Measurements from ENCODE around the gene TTLL13. TPM values are rescaled to one million over a fixed set of nuclear protein-coding genes. Genes with fewer than 3 reads are reported as not detected.

Gene TTLL13
- total and polyA plus RNA-seq, 2 of the 8 experiments (the other 6 are each of a cell fraction or from before 2014, with no cell fraction given), result 0.03 TPM; not detected in 1

- Histone ChIP-seq H3K23ac (ENCODE audit: insufficient read length) (no peak within 1 kb of the TSS), H3K79me2 (ENCODE audit: control insufficient read depth in 1 of 2, insufficient read depth in 2 of 2, low read length in 2 of 2) (no peaks in the 10 kb centered on the region), H3K4me1 (replicated peaks in 1 of 4; ENCODE audit: control insufficient read depth in 3 of 4, insufficient read depth in 4 of 4, low read length in 3 of 4) (peaks cover 0 to 6% (median under 1%) of the 10 kb centered on the region in 4 experiments; a peak in 4 of 7 replicates), H3K4me3 (ENCODE audit: extremely low read depth in 1 of 4, insufficient read depth in 2 of 4, low read depth in 3 of 4, low read length in 4 of 4) (peak within 1 kb of the TSS; percentile 57 to 76 (median 73)), H3K14ac (ENCODE audit: insufficient read length) (no peak within 1 kb of the TSS), H4K91ac (replicated peaks; ENCODE audit: insufficient read length, low read length) (no peak within 1 kb of the TSS), H2BK5ac (ENCODE audit: low read depth, low read length) (no peak within 1 kb of the TSS), H3K27me3 (replicated peaks in 1 of 4; ENCODE audit: control insufficient read depth in 3 of 4, extremely low read depth in 1 of 4, insufficient read depth in 3 of 4, low read length in 3 of 4) (no peaks in the 10 kb centered on the region), H3K4me2 (ENCODE audit: insufficient read depth in 1 of 2, low read depth in 2 of 2, low read length in 2 of 2) (peak within 1 kb of the TSS; percentile 57 to 86), H3K4ac (replicated peaks; ENCODE audit: insufficient read length, low read depth, low read length) (peak within 1 kb of the TSS; percentile 28), H3K79me1 (ENCODE audit: low read depth, low read length) (peaks cover 6% of the 10 kb centered on the region), H4K5ac (ENCODE audit: insufficient read length, low read depth, low read length) (no peak within 1 kb of the TSS), H2BK120ac (replicated peaks; ENCODE audit: low read depth, low read length) (no peak within 1 kb of the TSS), H3K9ac (replicated peaks in 1 of 4; ENCODE audit: extremely low read depth in 1 of 4, low read depth in 3 of 4, low read length in 3 of 4) (peak within 1 kb of the TSS; percentile 35 to 59 (median 50)), H3K27ac (ENCODE audit: low read depth, low read length) (no peak within 1 kb of the TSS), H2BK15ac (ENCODE audit: low read length) (no peak within 1 kb of the TSS), H3K9me3 (ENCODE audit: insufficient read depth in 2 of 2, low read depth in 1 of 2, low read length in 1 of 2) (no peaks in the 10 kb centered on the region), H3K36me3 (ENCODE audit: control insufficient read depth in 2 of 4, insufficient read depth in 4 of 4, low read length in 3 of 4) (peaks cover 0 to 3% (median 0%) of the 10 kb centered on the region in 4 experiments; a peak in 4 of 8 replicates), H3K23me2 (ENCODE audit: low read depth, low read length) (peaks cover 5% of the 10 kb centered on the region), H2AFZ (ENCODE audit: low read length) (no peak within 1 kb of the TSS; the same call in 1 of the 2 replicates), H3K18ac (ENCODE audit: extremely low read depth, low read length) (no peak within 1 kb of the TSS), H2BK12ac (ENCODE audit: low read depth, low read length) (no peak within 1 kb of the TSS), H2BK20ac (ENCODE audit: low read length) (no peak within 1 kb of the TSS), H3K56ac (replicated peaks; ENCODE audit: insufficient read length, low read depth, low read length) (no peak within 1 kb of the TSS), H4K20me1 (replicated peaks in 1 of 2; ENCODE audit: control insufficient read depth in 1 of 2, insufficient read depth in 2 of 2, low read length in 2 of 2) (peaks cover 0 to 1% of the 10 kb centered on the region in 2 experiments), H4K8ac (ENCODE audit: extremely low read depth, insufficient read depth, low read length) (peak within 1 kb of the TSS; percentile 88; the same call in 1 of the 2 replicates), H2AK5ac (ENCODE audit: low read depth, low read length) (no peak within 1 kb of the TSS)
- 36% methylated on average over 22 of the region's 49 CpGs; no CpG with 5 or more reads in 1 of the 2 experiments for WGBS, 2 experiments (ENCODE audit: extremely low coverage in 1 of 2, insufficient coverage in 1 of 2, insufficient read length in 1 of 2, insufficient replicate concordance in 2 of 2, low coverage in 1 of 2, low lambda C conversion rate in 2 of 2, missing lambda C conversion rate in 1 of 2)
- POLR2A ChIA-PET (ENCODE audit: partially characterized antibody), result interaction anchor here (0.8 to 2.3 kb wide), 7 partner anchors 15 to 57 kb away, joined by 3 to 12 read pairs (median 4); partner anchors contain the start of genes SEMA4B and TTLL13
- CTCF ChIA-PET (ENCODE audit: partially characterized antibody), result interaction anchor here (0.5 to 4.6 kb wide), 18 partner anchors 12 to 473 kb away, joined by 3 to 47 read pairs (median 5); partner anchors contain the start of genes NGRN and TTLL13
- FAIRE-seq (no peak), DNase-seq (ENCODE audit: low read depth in 1 of 2, low spot score in 2 of 2) (no peak)
- peak; percentile 73 for TF ChIP-seq BACH1 (IDR thresholded peaks at IDR 0.05; ENCODE audit: low read length)
- TF ChIP-seq CEBPB (IDR thresholded peaks at IDR 0.05; ENCODE audit: low read depth, low read length), result peak; percentile 23; the same call in 1 of the 2 replicates
- TF ChIP-seq TAF1 (IDR thresholded peaks at IDR 0.05; ENCODE audit: low read depth, low read length), result 0 out of 2 replicates have a peak, but pooled peaks have one; percentile 1
- TF ChIP-seq TCF12 (IDR thresholded peaks at IDR 0.05; ENCODE audit: low read depth, low read length), result no peak
- TF ChIP-seq NRF1 (IDR thresholded peaks at IDR 0.05; ENCODE audit: low read depth, low read length), result peak; percentile 41
- TF ChIP-seq SP1 (IDR thresholded peaks at IDR 0.05; ENCODE audit: low read depth, low read length), result peak; percentile 61; the same call in 1 of the 2 replicates
- peak; percentile 37 for TF ChIP-seq PHF8 (conservative IDR thresholded peaks at IDR 0.05; ENCODE audit: low read depth, low read length)
- no peak for TF ChIP-seq SAP30 (IDR thresholded peaks at IDR 0.05; ENCODE audit: insufficient read depth, insufficient replicate concordance, low read length)
These were observed 15.0 kb upstream of the TTLL13 start, which contains the start of gene GDPGP1 for GRCh38 chr15:90234096-90234988. Gene GDPGP1, plus strand, starts transcription at chr15:90234209. Its CDS starts 6,700 bp downstream, at chr15:90240909.
